Measurements from ENCODE around the gene LRP3.
A peak's percentile ranks its signal among the peaks of the same experiment; 100 is the strongest.

Gene LRP3

GRCh38 chr19:33210266-33210940, 16.3 kb downstream of the LRP3 start:
- Mint-ChIP-seq H3K27me3 (ENCODE audit: low read depth, poor library complexity) (no peaks in the 10 kb centered on the region), H3K9me3 (no peaks in the 10 kb centered on the region), H3K4me1 (no peaks in the 10 kb centered on the region), H3K36me3 (ENCODE audit: low read depth) (no peaks in the 10 kb centered on the region), H3K27ac (no peak overlapping the region), H3K4me3 (no peak overlapping the region)
- no peak for TF ChIP-seq CTCF (IDR thresholded peaks at IDR 0.05)
- DNase-seq, result no peak

- no peaks in the 10 kb centered on the region for H3K36me3 Mint-ChIP-seq (ENCODE audit: low read depth)
- H3K27ac Mint-ChIP-seq, result no peak overlapping the region
- H3K4me3 Mint-ChIP-seq, result no peak overlapping the region
- no peaks in the 10 kb centered on the region for H3K9me3 Mint-ChIP-seq
- peaks cover 5% of the 10 kb centered on the region for H3K27me3 Mint-ChIP-seq (ENCODE audit: low read depth, poor library complexity)
- no peak for TF ChIP-seq CTCF (IDR thresholded peaks at IDR 0.05)
- no peak for DNase-seq
- H3K4me1 Mint-ChIP-seq, result no peaks in the 10 kb centered on the region
Observed at GRCh38 chr19:33211794-33212435, 17.8 kb downstream of the LRP3 start.

GRCh38 chr19:33212436-33213172, 18.5 kb downstream of the LRP3 start:
- Mint-ChIP-seq H3K4me1 (no peaks in the 10 kb centered on the region), H3K9me3 (no peaks in the 10 kb centered on the region), H3K27me3 (ENCODE audit: low read depth, poor library complexity) (peaks cover 12% of the 10 kb centered on the region), H3K27ac (no peak overlapping the region), H3K4me3 (no peak overlapping the region), H3K36me3 (ENCODE audit: low read depth) (no peaks in the 10 kb centered on the region)
- DNase-seq, result no peak
- no peak for TF ChIP-seq CTCF (IDR thresholded peaks at IDR 0.05)

GRCh38 chr19:33214596-33214995, 20.5 kb downstream of the LRP3 start:
- DNase-seq, result peak; percentile 41
- H3K36me3 Mint-ChIP-seq (ENCODE audit: low read depth), result no peaks in the 10 kb centered on the region

GRCh38 chr19:33215438-33216197, 21.5 kb downstream of the LRP3 start:
- H3K4me1 Mint-ChIP-seq, result no peaks in the 10 kb centered on the region
- no peaks in the 10 kb centered on the region for H3K9me3 Mint-ChIP-seq
- no peak for TF ChIP-seq CTCF (IDR thresholded peaks at IDR 0.05)
- no peak overlapping the region for H3K4me3 Mint-ChIP-seq
- H3K27me3 Mint-ChIP-seq (ENCODE audit: low read depth, poor library complexity), result peaks cover 27% of the 10 kb centered on the region
- H3K27ac Mint-ChIP-seq, result no peak overlapping the region
- H3K36me3 Mint-ChIP-seq (ENCODE audit: low read depth), result no peaks in the 10 kb centered on the region
- DNase-seq, result no peak

More at GRCh38 chr19:33214596-33214995, 20.5 kb downstream of the LRP3 start:
- H3K4me3 Mint-ChIP-seq, result no peak overlapping the region
- no peaks in the 10 kb centered on the region for H3K9me3 Mint-ChIP-seq
- H3K27me3 Mint-ChIP-seq (ENCODE audit: low read depth, poor library complexity), result peaks cover 19% of the 10 kb centered on the region
- no peak overlapping the region for H3K27ac Mint-ChIP-seq
- TF ChIP-seq CTCF (IDR thresholded peaks at IDR 0.05), result peak; percentile 22
- H3K4me1 Mint-ChIP-seq, result no peaks in the 10 kb centered on the region
